Liver (tissue), 9 donors: ENCODE measurements around the gene COL23A1. TPM values are rescaled to one million over a fixed set of nuclear protein-coding genes. Genes with fewer than 3 reads are reported as not detected.

Experiments
- DNase-seq: peaks from one replicate; pipeline ENCODE4 v3.0.0-alpha.2; 2017; ENCODE audit warnings: low spot score
- H3K27ac ChIP-seq, 2 donors: one replicate each; pipeline ENCODE4 v1.7.0; 2013; ENCODE audit warnings: inconsistent platforms in 2 of 2, low read length in 2 of 2, control low read depth in 1 of 2, low read depth in 1 of 2, mild to moderate bottlenecking in 1 of 2
- H3K27me3 ChIP-seq, 4 donors: one replicate each; pipeline versions ENCODE4 v1.6.1 to v1.7.0; 2013; ENCODE audit warnings: low read length in 3 of 4, inconsistent platforms in 1 of 4, mild to moderate bottlenecking in 1 of 4, moderate library complexity in 1 of 4; ENCODE audit not compliant: control insufficient read depth in 4 of 4, insufficient read depth in 4 of 4
- H3K36me3 ChIP-seq, 4 donors: one replicate each; pipeline versions ENCODE4 v1.6.1 to v1.7.0; 2013; ENCODE audit warnings: low read length in 3 of 4, mild to moderate bottlenecking in 3 of 4, low read depth in 1 of 4, moderate library complexity in 1 of 4; ENCODE audit not compliant: control insufficient read depth in 4 of 4, insufficient read depth in 3 of 4
- H3K4me1 ChIP-seq, 4 donors: one replicate each; pipeline versions ENCODE4 v1.6.1 to v1.7.0; 2013; ENCODE audit warnings: low read length in 3 of 4, mild to moderate bottlenecking in 3 of 4, moderate library complexity in 1 of 4; ENCODE audit not compliant: control insufficient read depth in 4 of 4, insufficient read depth in 4 of 4
- H3K4me3 ChIP-seq, 3 donors: one replicate each; pipeline versions ENCODE4 v1.6.1 to v1.7.0; 2013; ENCODE audit warnings: low read length in 3 of 3, control low read depth in 1 of 3, low read depth in 1 of 3, mild to moderate bottlenecking in 1 of 3
- H3K9ac ChIP-seq, 2 donors: one replicate each; pipeline ENCODE4 v1.7.0; 2013; ENCODE audit warnings: low read length in 2 of 2, mild to moderate bottlenecking in 2 of 2, moderate library complexity in 2 of 2, control low read depth in 1 of 2, low read depth in 1 of 2
- H3K9me3 ChIP-seq, 4 donors: one replicate each; pipeline versions ENCODE4 v1.6.1 to v1.7.0; 2013; ENCODE audit warnings: low read length in 3 of 4; ENCODE audit not compliant: control insufficient read depth in 4 of 4
- ATF3 ChIP-seq: IDR thresholded peaks from 2 replicates; pipeline ENCODE4 v1.6.1; 2016; ENCODE audit warnings: antibody characterized with exemption
- EGR1 ChIP-seq, 2 donors: IDR thresholded peaks; 2 replicates each; pipeline ENCODE4 v1.6.1; 2016 to 2018; ENCODE audit warnings: antibody characterized with exemption in 2 of 2, low read depth in 2 of 2
- HNF4A ChIP-seq, 2 donors: conservative IDR thresholded peaks; 2 replicates each; pipeline ENCODE4 v1.6.1; 2016; ENCODE audit warnings: antibody characterized with exemption in 2 of 2, mild to moderate bottlenecking in 2 of 2
- HNF4G ChIP-seq: IDR thresholded peaks from 2 replicates; pipeline ENCODE4 v1.6.1; 2016; ENCODE audit warnings: antibody characterized with exemption
- JUND ChIP-seq, 2 donors: IDR thresholded peaks; 2 replicates each; pipeline ENCODE4 v1.6.1; 2016; ENCODE audit warnings: antibody characterized with exemption in 2 of 2
- NR2F2 ChIP-seq: IDR thresholded peaks from 2 replicates; pipeline ENCODE4 v1.6.1; 2016; ENCODE audit warnings: antibody characterized with exemption
- RAD21 ChIP-seq, 2 donors: IDR thresholded peaks; 2 replicates each; pipeline ENCODE4 v1.6.1; 2016; ENCODE audit warnings: antibody characterized with exemption in 2 of 2, mild to moderate bottlenecking in 2 of 2
- REST ChIP-seq: IDR thresholded peaks from 2 replicates; pipeline ENCODE4 v1.6.1; 2016; ENCODE audit warnings: antibody characterized with exemption, mild to moderate bottlenecking
- RXRA ChIP-seq, 2 donors: IDR thresholded peaks; 2 replicates each; pipeline ENCODE4 v1.6.1; 2017 to 2018; ENCODE audit warnings: antibody characterized with exemption in 2 of 2, mild to moderate bottlenecking in 1 of 2
- TAF1 ChIP-seq: conservative IDR thresholded peaks from 2 replicates; pipeline ENCODE4 v1.6.1; 2016; ENCODE audit warnings: antibody characterized with exemption, mild to moderate bottlenecking
- ZBTB33 ChIP-seq: IDR thresholded peaks from 2 replicates; pipeline ENCODE4 v1.6.1; 2016; ENCODE audit warnings: antibody characterized with exemption
- WGBS: extraction: QIAGEN DNeasy Blood & Tissue Kit; methylation state at CpG from one replicate; pipeline ENCODE4 v1.1.7; 2013; 5-methylcytosine and 5-hydroxymethylcytosine counted together
- polyA plus RNA-seq, 2 donors: library from polyadenylated mRNA; stranded (reverse) in 1 of 2; unstranded in 1 of 2; fragments of 200-250 nt in 1 of 2; fragments of >200 nt in 1 of 2; fragmentation: Nextera tagmentation in 1 of 2; extraction: Ambion mirVana in 1 of 2; gene quantifications; one replicate each; pipeline versions ENCODE4 v1.2.1 to v1.2.3, GENCODE V29; 2013 to 2015
- total RNA-seq, 2 donors: library from RNA; depleted of rRNA; stranded (reverse); fragments of >200 nt; gene quantifications; one replicate each; pipeline ENCODE4 v1.2.3, GENCODE V29; 2014
- donor health status: healthy.
- donor health status: healthy.
- donor health status: healthy.
- donor health status: healthy.
- donor health status: healthy.

COL23A1 gene
- total and polyA plus RNA-seq, 4 donors: 0.08 to 1.4 (median 0.27) TPM

GRCh38 chr5:178569485-178569884 lies 20.7 kb downstream of the COL23A1 start:
- 52% methylated on average over 2 of the region's 2 CpGs for WGBS
- H3K9me3 ChIP-seq: no peaks in the 10 kb centered on the region
- H3K4me3 ChIP-seq: no peak overlapping the region
- TF ChIP-seq ZBTB33 (no peak), REST (no peak), EGR1 (IDR thresholded peaks at IDR 0.05; ENCODE audit: low read depth in 2 of 2) (no peak), ATF3 (no peak), HNF4G (no peak), RAD21 (IDR thresholded peaks at IDR 0.05) (no peak), HNF4A (conservative IDR thresholded peaks at IDR 0.05) (no peak), JUND (IDR thresholded peaks at IDR 0.05) (no peak), TAF1 (no peak), NR2F2 (no peak), RXRA (IDR thresholded peaks at IDR 0.05) (no peak)
- H3K36me3 ChIP-seq: no peaks in the 10 kb centered on the region
- DNase-seq: no peak
- no peak overlapping the region for H3K9ac ChIP-seq
- H3K27me3 ChIP-seq: peaks cover 0 to 3% (median 0%) of the 10 kb centered on the region in 4 donors
- no peak overlapping the region for H3K27ac ChIP-seq
- no peaks in the 10 kb centered on the region for H3K4me1 ChIP-seq

GRCh38 chr5:178564811-178565550 lies 25.2 kb downstream of the COL23A1 start:
- Histone ChIP-seq H3K27ac (no peak overlapping the region), H3K36me3 (no peaks in the 10 kb centered on the region), H3K4me1 (no peaks in the 10 kb centered on the region), H3K27me3 (peaks cover 0 to 4% (median 2%) of the 10 kb centered on the region in 4 donors), H3K9ac (no peak overlapping the region), H3K9me3 (no peaks in the 10 kb centered on the region), H3K4me3 (no peak overlapping the region)
- WGBS: 36% methylated on average over 12 of the region's 12 CpGs
- no peak for DNase-seq
- TF ChIP-seq REST: no peak
